ENCODE measurements around the gene ZBTB24. TPM values are rescaled to one million over a fixed set of nuclear protein-coding genes. Genes with fewer than 3 reads are reported as not detected.

ZBTB24 gene
- total RNA-seq, 2 donors from 2014 or later: 8.2 to 12.8 TPM

DNA sequence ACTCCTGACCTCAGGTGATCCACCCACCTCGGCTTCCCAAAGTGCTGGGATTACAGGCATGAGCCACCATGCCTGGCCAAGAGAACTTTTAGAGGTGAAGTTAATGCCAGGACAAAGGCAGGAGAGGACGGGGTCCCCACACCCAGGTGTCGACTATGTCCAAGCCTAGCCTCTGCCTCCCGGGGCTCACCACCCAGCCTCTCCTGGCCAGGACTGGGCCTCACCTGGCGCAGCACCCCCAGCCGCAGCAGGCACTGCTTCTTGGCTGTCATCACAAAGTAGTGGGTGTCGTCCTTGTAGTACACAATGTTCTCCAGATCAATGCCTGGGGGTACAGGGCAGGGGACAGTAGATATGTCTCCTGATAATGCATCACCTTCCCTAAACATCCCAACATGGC lies 31.6 kb downstream of the ZBTB24 start:
- H3K4me3 ChIP-seq: no peak overlapping the region
- H3K27me3 ChIP-seq (replicated peaks; ENCODE audit: insufficient read depth): no peaks in the 10 kb centered on the region
- 91% methylated on average over 7 of the region's 7 CpGs for WGBS
- intact Hi-C loops (cut with DNase I): no loop called here
- H3K36me3 ChIP-seq: no peaks in the 10 kb centered on the region
- H3K4me1 ChIP-seq (replicated peaks): no peaks in the 10 kb centered on the region
- DNase-seq (ENCODE audit: low spot score): no peak
- H3K9me3 ChIP-seq: no peaks in the 10 kb centered on the region
- H3K27ac ChIP-seq: no peak overlapping the region
- no peak for TF ChIP-seq CTCF (IDR thresholded peaks at IDR 0.05)
- TF ChIP-seq POLR2A (IDR thresholded peaks at IDR 0.05): no peak

DNA sequence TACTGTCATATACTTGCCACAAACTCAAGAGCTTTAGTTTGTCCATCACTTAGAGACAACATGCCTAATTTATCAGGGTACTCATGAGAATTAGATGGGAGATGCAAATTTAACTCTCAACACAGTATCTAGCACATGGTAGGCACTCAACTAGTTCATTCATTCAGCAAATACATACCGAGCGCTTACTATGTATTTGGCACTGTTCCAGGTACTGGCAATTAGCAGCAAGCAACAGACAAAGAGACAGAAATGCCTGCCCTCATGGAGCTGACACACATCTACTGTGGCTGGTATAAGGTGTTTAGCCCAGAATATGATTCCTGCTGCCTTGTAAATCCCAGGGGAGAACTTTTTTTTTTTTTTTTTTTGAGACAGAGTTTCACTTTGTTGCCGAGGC lies 32.2 kb downstream of the ZBTB24 start:
- Histone ChIP-seq H3K9me3 (no peaks in the 10 kb centered on the region), H3K36me3 (peaks cover 0 to 4% of the 10 kb centered on the region in 2 donors), H3K4me1 (replicated peaks) (no peaks in the 10 kb centered on the region), H3K4me3 (no peak overlapping the region), H3K27ac (no peak overlapping the region), H3K27me3 (replicated peaks; ENCODE audit: insufficient read depth) (no peaks in the 10 kb centered on the region)
- no peak for DNase-seq (ENCODE audit: low spot score)
- 85% methylated on average over 3 of the region's 3 CpGs for WGBS
- TF ChIP-seq POLR2AphosphoS5 (IDR thresholded peaks at IDR 0.05) (no peak), CTCF (IDR thresholded peaks at IDR 0.05) (no peak), POLR2A (IDR thresholded peaks at IDR 0.05) (no peak)
- intact Hi-C loops (cut with DNase I): no loop called here

- TF ChIP-seq CTCF (IDR thresholded peaks at IDR 0.05) (no peak), POLR2AphosphoS5 (IDR thresholded peaks at IDR 0.05) (no peak), POLR2A (IDR thresholded peaks at IDR 0.05) (no peak)
- no peak for DNase-seq (ENCODE audit: low spot score)
- no peaks in the 10 kb centered on the region for H3K4me1 ChIP-seq (replicated peaks)
- H3K9me3 ChIP-seq: no peaks in the 10 kb centered on the region
- no peaks in the 10 kb centered on the region for H3K27me3 ChIP-seq (replicated peaks; ENCODE audit: insufficient read depth)
- H3K4me3 ChIP-seq: no peak overlapping the region
- intact Hi-C loops (cut with DNase I): no loop called here
- H3K27ac ChIP-seq: no peak overlapping the region
- H3K36me3 ChIP-seq: peaks cover 0 to 10% of the 10 kb centered on the region in 2 donors
- WGBS: 84% methylated on average over 16 of the region's 16 CpGs
These were observed 33.0 kb downstream of the ZBTB24 start for GRCh38 chr6:109449795-109450673.

GRCh38 chr6:109449064-109449794 lies 33.8 kb downstream of the ZBTB24 start:
- WGBS: 89% methylated on average over 19 of the region's 19 CpGs
- intact Hi-C loops (cut with DNase I): no loop called here

More at GRCh38 chr6:109449064-109449794, 33.8 kb downstream of the ZBTB24 start:
- no peaks in the 10 kb centered on the region for H3K9me3 ChIP-seq
- DNase-seq (ENCODE audit: low spot score): no peak
- H3K4me3 ChIP-seq: no peak overlapping the region
- no peaks in the 10 kb centered on the region for H3K27me3 ChIP-seq (replicated peaks; ENCODE audit: insufficient read depth)
- TF ChIP-seq POLR2A (IDR thresholded peaks at IDR 0.05): no peak
- TF ChIP-seq POLR2AphosphoS5 (IDR thresholded peaks at IDR 0.05): no peak
- no peak for TF ChIP-seq CTCF (IDR thresholded peaks at IDR 0.05)
- H3K27ac ChIP-seq: no peak overlapping the region
- H3K36me3 ChIP-seq: peaks cover 0 to 10% of the 10 kb centered on the region in 2 donors
- H3K4me1 ChIP-seq (replicated peaks): no peaks in the 10 kb centered on the region

All from prostate gland (tissue), 2 donors.